Thymus (tissue), 11 donors: Measurements from ENCODE around the gene NIPA2. TPM values are rescaled to one million over a fixed set of nuclear protein-coding genes. Genes with fewer than 3 reads are reported as not detected.
"Not testable (repeated sequence)": the region's sequence is repeated elsewhere in the genome, so short reads cannot be mapped to it uniquely, and the experiment has no call there.

ENCODE experiments used
- DNase-seq, 9 donors: peaks; one replicate each; pipeline ENCODE4 v3.0.0-alpha.2; 2013; ENCODE audit warnings: low spot score in 9 of 9, low read depth in 6 of 9, missing footprints in 1 of 9
- H3K27ac ChIP-seq, 2 donors: one replicate each; pipeline ENCODE4 v1.5.1; 2013; ENCODE audit warnings: control low read depth in 1 of 2, low read depth in 1 of 2, low read length in 1 of 2, mild to moderate bottlenecking in 1 of 2, moderate library complexity in 1 of 2
- H3K27me3 ChIP-seq, 2 donors: one replicate each; pipeline ENCODE4 v1.5.1; 2013; ENCODE audit warnings: low read length in 1 of 2; ENCODE audit not compliant: control insufficient read depth in 2 of 2, insufficient read depth in 1 of 2
- H3K36me3 ChIP-seq, 2 donors: one replicate each; pipeline ENCODE4 v1.5.1; 2013; ENCODE audit warnings: low read length in 1 of 2, mild to moderate bottlenecking in 1 of 2, moderate library complexity in 1 of 2; ENCODE audit not compliant: control insufficient read depth in 2 of 2, insufficient read depth in 2 of 2
- H3K4me1 ChIP-seq, 2 donors: one replicate each; pipeline ENCODE4 v1.5.1; 2013; ENCODE audit warnings: low read length in 2 of 2; ENCODE audit not compliant: control insufficient read depth in 2 of 2, insufficient read depth in 2 of 2
- H3K4me3 ChIP-seq, 2 donors: one replicate each; pipeline ENCODE4 v1.5.1; 2013; ENCODE audit warnings: low read length in 2 of 2, control low read depth in 1 of 2, mild to moderate bottlenecking in 1 of 2
- H3K9me3 ChIP-seq, 2 donors: one replicate each; pipeline ENCODE4 v1.5.1; 2013; ENCODE audit warnings: low read length in 1 of 2, mild to moderate bottlenecking in 1 of 2; ENCODE audit not compliant: control insufficient read depth in 2 of 2, insufficient read depth in 1 of 2
- WGBS: extraction: QIAGEN DNeasy Blood & Tissue Kit; methylation state at CpG from one replicate; pipeline ENCODE4 v1.1.7; 2013; 5-methylcytosine and 5-hydroxymethylcytosine counted together
- polyA plus RNA-seq: library from polyadenylated mRNA; stranded (reverse); fragments of 200-250 nt; gene quantifications from one replicate; pipeline ENCODE4 v1.2.3, GENCODE V29; 2013
- total RNA-seq: library from RNA; stranded (reverse); fragments of 120-200 nt; gene quantifications from one replicate; pipeline ENCODE4 v1.2.4, GENCODE V29; 2013
- donor health status: healthy.

NIPA2 gene
- total and polyA plus RNA-seq, 2 donors = 22.0 to 35.7 TPM

DNA sequence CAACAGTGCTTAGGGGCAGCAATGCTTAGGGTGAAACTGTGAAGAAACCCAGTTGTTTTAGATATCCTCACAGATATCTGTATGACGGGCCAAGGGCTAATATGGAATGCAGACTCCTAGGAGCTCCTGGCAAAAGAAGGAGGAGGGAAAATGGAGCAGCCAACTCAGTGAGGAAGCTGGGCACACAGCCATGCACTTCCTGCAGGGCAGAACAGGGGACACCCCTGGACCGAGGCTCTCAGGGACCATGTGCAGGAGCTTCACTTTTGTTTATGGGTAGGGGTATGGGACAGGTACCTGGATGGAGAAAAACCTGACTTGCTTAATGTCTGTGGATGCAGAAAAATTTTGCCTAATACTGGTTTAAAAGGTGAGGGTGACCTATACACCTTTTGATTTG is 31.8 kb upstream of the NIPA2 start:
- Histone ChIP-seq H3K4me1 (no peaks in the 10 kb centered on the region), H3K27ac (no peak overlapping the region), H3K36me3 (no peaks in the 10 kb centered on the region), H3K27me3 (no peaks in the 10 kb centered on the region), H3K4me3 (no peak overlapping the region), H3K9me3 (no peaks in the 10 kb centered on the region)
- no peak for DNase-seq
- WGBS = 89% methylated on average over 2 of the region's 2 CpGs

DNA sequence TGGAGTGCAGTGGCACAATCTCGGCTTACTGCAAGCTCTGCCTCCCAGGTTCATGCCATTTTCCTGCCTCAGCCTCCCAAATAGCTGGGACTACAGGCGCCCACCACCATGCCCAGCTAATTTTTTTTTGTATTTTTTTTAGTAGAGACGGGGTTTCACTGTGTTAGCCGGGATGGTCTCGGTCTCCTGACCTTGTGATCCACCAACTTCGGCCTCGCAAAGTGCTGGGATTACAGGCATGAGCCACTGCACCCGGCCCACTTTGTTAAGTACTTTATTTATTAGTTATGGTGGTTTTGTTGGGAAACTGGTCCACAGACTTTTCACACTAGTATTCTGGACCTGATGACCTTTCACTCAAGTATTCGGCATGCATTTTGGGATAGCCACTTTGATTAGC is 30.6 kb upstream of the NIPA2 start:
- H3K9me3 ChIP-seq, H3K27me3 ChIP-seq, DNase-seq, H3K36me3 ChIP-seq, H3K27ac ChIP-seq, H3K4me1 ChIP-seq, H3K4me3 ChIP-seq: not testable (repeated sequence)
- 92% methylated on average over 9 of the region's 9 CpGs for WGBS

DNA sequence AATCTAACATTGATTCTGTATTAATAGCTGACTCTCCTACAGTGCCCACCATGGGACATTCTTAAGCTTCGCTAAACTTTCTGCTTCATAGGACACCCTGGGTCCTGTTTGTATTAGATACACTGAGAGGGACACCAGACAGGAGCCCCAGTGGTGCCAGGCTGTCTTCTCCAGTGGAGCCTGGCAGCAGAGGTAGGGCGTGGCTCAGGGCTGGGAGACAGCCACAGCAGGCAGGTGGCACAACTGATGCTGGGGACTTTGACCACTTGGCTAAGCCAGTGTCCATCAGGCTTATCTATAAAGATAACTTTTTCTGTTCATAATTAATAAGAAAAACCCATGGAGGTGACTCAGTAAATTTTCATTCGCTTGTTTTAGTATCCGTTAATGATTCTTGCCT is 30.2 kb upstream of the NIPA2 start:
- Histone ChIP-seq H3K27me3 (no peaks in the 10 kb centered on the region), H3K4me3 (no peak overlapping the region), H3K36me3 (no peaks in the 10 kb centered on the region), H3K4me1 (no peaks in the 10 kb centered on the region), H3K9me3 (no peaks in the 10 kb centered on the region), H3K27ac (no peak overlapping the region)
- DNase-seq = no peak
- 99% methylated on average over 4 of the region's 4 CpGs for WGBS

DNA sequence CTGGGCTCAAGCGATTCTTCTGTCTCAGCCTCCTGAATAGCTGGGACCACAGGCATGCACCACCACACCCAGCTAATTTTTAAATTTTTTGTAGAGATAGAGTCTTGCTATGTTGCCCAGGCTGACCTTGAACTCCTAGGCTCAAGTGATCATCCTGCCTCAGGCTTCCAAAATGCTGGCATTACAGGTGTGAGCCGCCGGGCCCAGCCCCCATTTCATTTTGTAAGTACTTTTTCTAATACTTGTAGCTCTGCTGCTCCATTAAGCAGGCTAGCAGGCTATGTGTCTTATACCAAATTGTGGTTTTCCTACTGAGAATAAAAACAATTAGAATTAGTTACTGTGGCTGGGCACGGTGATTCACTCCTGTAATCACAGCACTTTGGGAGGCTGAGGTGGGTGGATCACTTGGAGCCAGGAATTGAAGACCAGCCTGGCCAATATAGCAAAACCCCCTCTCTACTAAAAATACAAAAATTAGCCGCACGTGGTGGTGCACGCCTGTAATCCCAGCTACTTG is 29.6 kb upstream of the NIPA2 start:
- DNase-seq = no peak
- no peak overlapping the region for H3K4me3 ChIP-seq
- 88% methylated on average over 7 of the region's 7 CpGs for WGBS
- H3K27ac ChIP-seq = no peak overlapping the region
- no peaks in the 10 kb centered on the region for H3K27me3 ChIP-seq
- H3K4me1 ChIP-seq = no peaks in the 10 kb centered on the region
- peaks cover 0 to 5% of the 10 kb centered on the region in 2 donors for H3K36me3 ChIP-seq
- no peaks in the 10 kb centered on the region for H3K9me3 ChIP-seq

DNA sequence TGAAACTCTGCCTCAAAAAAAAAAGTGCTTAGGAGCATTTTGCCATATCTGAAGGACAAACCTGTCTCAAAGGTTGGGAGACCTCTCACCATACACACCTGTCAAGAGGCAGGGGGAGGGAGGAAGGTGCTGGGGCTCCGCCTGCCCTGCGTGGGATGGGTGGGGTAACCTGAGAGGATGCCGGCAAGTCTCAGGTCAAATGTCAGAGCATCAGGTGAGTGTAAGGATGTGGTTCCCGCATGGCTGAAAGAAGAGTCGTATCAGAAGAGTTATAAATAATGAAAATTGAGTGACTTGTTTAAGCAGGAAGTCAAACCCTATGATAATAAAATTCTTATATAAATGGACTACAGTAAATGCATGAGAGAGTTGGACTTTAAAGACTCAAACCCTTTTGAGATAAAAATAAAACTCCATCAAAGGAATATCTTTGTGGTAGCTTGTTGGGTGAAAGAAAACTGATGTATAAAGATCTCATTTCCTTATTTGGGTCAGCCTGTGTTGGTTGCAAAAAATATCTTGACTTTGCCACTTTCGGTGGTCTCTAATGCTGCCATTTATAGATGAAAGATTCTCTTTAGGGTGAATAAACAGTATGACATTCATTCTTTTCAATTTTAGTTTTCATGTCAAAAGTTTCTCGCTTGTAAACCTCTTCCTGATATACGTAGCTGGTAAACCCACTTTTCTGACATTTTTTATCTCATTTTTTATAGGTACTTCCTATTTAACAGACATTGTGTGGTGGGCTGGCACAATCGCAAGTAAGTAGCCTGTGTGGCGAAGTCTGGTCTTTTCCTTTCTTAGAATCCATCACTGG is 28.2 kb upstream of the NIPA2 start:
- no peak for DNase-seq
- Histone ChIP-seq H3K9me3 (no peaks in the 10 kb centered on the region), H3K4me3 (no peak overlapping the region), H3K27me3 (no peaks in the 10 kb centered on the region), H3K36me3 (peaks cover 0 to 6% of the 10 kb centered on the region in 2 donors), H3K4me1 (no peaks in the 10 kb centered on the region), H3K27ac (no peak overlapping the region)
- 84% methylated on average over 10 of the region's 10 CpGs for WGBS

DNA sequence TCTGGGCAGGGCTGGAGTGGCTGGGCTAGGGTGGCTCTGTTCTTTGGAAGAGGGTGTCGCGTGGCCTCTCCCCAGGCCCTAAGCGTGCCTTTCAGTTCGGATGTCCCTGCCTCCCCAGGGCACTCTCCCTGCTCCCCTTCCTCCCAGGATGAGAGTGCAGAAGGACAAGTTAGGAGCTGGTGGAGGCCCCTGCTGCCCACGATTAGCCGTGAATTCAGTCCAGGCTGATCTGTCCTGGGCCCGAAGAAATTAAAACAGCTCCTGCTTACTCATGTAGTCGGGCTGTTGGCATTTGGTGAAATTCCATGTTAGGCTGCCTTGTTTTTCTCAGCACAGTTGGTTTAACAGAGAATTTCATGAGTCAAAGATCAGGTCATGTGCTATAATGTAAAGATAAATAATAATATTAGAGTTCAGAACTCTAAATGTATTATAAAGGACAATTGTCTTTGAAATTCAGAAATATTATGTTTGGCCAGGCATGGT is 27.6 kb upstream of the NIPA2 start:
- Histone ChIP-seq H3K27me3 (no peaks in the 10 kb centered on the region), H3K4me1 (no peaks in the 10 kb centered on the region), H3K9me3 (no peaks in the 10 kb centered on the region), H3K27ac (no peak overlapping the region), H3K4me3 (no peak overlapping the region), H3K36me3 (peaks cover 0 to 6% of the 10 kb centered on the region in 2 donors)
- 98% methylated on average over 8 of the region's 8 CpGs for whole genome bisulfite sequencing
- no peak for DNase-seq

DNA sequence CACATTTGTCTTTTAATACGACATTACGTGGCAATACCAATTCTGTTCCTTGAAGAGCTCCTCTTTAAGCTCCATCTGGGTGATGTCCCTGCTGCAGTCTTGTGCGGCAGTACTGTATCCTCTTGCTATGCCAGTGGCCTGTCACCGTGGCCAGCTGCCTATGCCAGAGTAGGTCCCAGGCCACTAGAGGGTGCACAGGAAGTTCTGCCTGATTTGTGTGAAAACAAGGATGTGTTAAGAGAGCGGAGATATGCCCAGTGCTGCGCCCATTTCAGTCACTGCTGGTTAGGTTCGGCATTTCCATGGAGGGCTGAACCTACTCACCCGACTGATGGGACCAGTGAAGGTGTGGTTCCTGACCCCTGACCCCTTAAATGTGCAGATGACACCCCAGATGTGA is 26.8 kb upstream of the NIPA2 start:
- no peak overlapping the region for H3K27ac ChIP-seq
- peak in 1 of 9 donors; percentile 15 for DNase-seq
- no peaks in the 10 kb centered on the region for H3K9me3 ChIP-seq
- peaks cover 0 to 6% of the 10 kb centered on the region in 2 donors for H3K36me3 ChIP-seq
- H3K4me1 ChIP-seq = no peaks in the 10 kb centered on the region
- H3K27me3 ChIP-seq = no peaks in the 10 kb centered on the region
- WGBS = 95% methylated on average over 8 of the region's 8 CpGs
- no peak overlapping the region for H3K4me3 ChIP-seq

DNA sequence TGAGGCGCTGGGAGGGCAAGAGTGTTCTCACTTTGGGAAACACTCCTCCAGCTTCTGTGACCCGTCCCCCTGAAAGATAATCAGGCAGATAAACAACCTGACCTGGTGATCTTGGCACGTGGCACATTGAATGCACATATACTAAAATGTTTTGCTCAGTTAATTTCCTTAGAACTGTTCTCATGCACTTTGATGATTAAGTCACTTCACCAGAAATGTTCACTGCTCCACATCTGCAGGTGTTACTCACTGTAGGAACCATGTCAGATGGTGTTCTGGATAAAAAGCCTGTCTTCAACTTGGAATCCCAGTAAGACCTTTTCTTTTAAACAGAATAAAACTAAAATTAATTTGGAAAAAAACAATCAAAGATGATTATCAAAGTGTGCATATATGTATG is 24.6 kb upstream of the NIPA2 start:
- H3K27ac ChIP-seq = peak overlapping the region in 1 of 2 donors; percentile 27
- DNase-seq = no peak
- no peak overlapping the region for H3K4me3 ChIP-seq
- H3K27me3 ChIP-seq = no peaks in the 10 kb centered on the region
- peaks cover 0 to 6% of the 10 kb centered on the region in 2 donors for H3K36me3 ChIP-seq
- 91% methylated on average over 3 of the region's 3 CpGs for WGBS
- H3K4me1 ChIP-seq = no peaks in the 10 kb centered on the region
- no peaks in the 10 kb centered on the region for H3K9me3 ChIP-seq

DNA sequence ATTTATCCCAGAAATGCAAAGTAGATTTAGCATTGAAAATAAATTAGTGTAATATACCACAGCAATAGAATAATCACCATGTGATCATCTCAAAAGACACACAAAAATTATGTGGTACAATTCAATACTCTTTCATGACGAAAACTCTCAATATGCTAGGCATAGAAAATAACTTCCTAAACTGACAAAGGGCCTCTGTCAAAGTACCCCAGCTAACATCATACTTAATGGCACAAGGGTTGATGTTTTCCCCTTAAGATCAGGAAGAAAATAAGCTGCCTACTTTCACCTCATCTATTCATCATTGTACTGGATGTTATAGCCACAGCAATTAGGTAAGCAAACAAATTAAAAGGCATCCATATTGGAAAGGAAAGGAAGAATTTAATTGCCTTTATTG is 22.7 kb upstream of the NIPA2 start:
- no peak overlapping the region for H3K27ac ChIP-seq
- H3K4me1 ChIP-seq = no peaks in the 10 kb centered on the region
- H3K4me3 ChIP-seq = no peak overlapping the region
- 97% methylated on average over 1 of the region's 1 CpG for WGBS
- H3K9me3 ChIP-seq = no peaks in the 10 kb centered on the region
- H3K36me3 ChIP-seq = peaks cover 0 to 12% of the 10 kb centered on the region in 2 donors
- DNase-seq = no peak
- H3K27me3 ChIP-seq = no peaks in the 10 kb centered on the region
